Hepatocyte (in vitro differentiated cells): Measurements from ENCODE around the gene CTNND2.

Source experiments
- EZH2 ChIP-seq: fragments of 200-600 bp; sonication (generic); IDR thresholded peaks from 2 replicates; pipeline ENCODE4 v1.6.1; 2016; ENCODE audit warnings: antibody characterized with exemption, mild to moderate bottlenecking, borderline replicate concordance
- EZH2phosphoT487 ChIP-seq: fragments of 200-600 bp; sonication (generic); IDR thresholded peaks from one replicate; pipeline ENCODE4 v1.6.1; 2018; ENCODE audit warnings: antibody characterized with exemption, mild to moderate bottlenecking, low read depth, moderate library complexity; ENCODE audit not compliant: unreplicated experiment, severe bottlenecking
- TF ChIP-seq, protein P1 (sequence below): fragments of 200-600 bp; sonication (generic); IDR thresholded peaks from 2 replicates; pipeline ENCODE4 v1.5.1; 2016; ENCODE audit warnings: antibody characterized with exemption, mild to moderate bottlenecking; ENCODE audit not compliant: poor library complexity

DNA sequence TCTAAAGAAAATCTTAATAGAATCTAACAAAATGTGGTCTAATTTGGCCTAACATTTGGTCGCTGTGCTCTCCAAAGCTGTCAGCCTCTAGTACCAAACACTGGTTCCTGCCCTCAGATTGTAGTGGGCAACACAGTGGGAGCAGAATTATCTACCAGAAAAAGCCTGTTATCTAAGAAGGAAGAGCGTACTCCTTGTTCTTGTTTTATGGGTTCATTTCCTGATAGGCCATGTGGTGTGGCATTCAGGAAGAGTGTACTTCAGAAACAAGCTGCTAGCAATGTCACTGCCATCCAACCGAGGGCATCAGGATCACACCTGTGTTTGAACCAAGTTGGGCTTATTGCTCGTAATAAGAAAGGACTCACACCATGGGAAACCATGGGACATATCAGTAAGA, 655.3 kb downstream of the CTNND2 start:
- TF ChIP-seq, protein P1, sequence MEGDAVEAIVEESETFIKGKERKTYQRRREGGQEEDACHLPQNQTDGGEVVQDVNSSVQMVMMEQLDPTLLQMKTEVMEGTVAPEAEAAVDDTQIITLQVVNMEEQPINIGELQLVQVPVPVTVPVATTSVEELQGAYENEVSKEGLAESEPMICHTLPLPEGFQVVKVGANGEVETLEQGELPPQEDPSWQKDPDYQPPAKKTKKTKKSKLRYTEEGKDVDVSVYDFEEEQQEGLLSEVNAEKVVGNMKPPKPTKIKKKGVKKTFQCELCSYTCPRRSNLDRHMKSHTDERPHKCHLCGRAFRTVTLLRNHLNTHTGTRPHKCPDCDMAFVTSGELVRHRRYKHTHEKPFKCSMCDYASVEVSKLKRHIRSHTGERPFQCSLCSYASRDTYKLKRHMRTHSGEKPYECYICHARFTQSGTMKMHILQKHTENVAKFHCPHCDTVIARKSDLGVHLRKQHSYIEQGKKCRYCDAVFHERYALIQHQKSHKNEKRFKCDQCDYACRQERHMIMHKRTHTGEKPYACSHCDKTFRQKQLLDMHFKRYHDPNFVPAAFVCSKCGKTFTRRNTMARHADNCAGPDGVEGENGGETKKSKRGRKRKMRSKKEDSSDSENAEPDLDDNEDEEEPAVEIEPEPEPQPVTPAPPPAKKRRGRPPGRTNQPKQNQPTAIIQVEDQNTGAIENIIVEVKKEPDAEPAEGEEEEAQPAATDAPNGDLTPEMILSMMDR = no peak
- no peak for TF ChIP-seq EZH2
- TF ChIP-seq EZH2phosphoT487 = no peak
